ENCODE results near the gene PRDM11.

The PRDM11 gene

DNA sequence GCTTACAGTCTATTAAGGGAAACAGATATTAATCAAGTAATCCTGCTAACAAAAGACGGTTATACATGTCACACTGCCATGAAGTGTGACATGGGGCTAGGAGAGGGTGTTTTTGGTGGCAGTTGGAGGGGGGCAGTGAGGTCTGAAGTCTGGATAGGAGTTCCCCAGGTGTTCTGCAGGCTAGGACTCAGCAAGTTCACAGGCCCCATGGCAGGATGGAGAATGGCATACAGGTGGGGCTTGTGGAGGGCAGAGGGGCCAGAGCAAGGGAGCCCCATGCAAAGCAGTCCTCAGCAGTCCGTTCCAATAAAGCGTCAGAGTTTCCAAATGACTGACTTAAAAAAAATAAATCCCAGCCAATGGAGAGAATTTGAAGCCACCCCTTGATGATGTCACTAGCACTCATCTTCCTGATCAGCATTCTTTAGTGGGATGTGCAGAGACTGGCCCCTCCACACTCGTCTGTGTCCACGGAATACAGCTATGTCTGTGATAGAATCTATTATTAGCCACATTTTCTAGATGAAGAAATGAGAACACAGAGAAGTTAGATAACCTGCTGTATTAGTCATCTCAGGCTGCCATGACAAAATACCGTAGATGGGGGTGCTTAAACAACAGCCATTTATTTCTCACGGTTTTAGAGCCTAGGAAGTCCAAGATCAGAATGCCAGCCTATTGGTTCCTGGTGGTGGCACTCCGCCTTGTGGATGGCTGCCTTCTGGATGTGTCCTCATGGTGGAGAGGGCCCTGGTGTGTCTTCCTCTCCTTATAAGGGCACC, 32.6 kb downstream of the PRDM11 start:
- no peak for DNase-seq

DNA sequence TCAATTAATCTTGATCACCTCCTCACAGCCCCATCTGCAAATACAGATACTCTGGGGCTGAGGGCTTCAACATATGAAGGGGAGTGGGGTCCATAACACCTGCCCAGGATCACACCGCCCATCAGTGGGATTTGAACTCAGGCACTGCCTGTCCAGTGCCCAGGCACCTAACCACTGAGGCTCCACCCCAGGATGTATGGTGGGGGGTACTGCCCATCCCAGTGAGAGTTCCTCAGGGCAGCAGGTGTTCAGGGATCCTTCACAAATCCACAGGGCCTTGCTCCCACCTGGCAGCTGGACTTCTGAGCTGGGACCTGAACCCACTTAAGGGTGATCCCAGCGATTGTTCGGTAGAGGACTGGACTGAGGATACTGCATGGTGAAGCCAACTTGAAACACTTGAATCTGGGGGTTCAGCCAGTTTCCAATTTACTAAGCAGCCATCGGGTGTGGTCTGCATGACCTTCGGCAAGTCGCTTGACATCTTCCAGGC, 33.3 kb downstream of the PRDM11 start:
- peak; percentile 40 for DNase-seq

DNA sequence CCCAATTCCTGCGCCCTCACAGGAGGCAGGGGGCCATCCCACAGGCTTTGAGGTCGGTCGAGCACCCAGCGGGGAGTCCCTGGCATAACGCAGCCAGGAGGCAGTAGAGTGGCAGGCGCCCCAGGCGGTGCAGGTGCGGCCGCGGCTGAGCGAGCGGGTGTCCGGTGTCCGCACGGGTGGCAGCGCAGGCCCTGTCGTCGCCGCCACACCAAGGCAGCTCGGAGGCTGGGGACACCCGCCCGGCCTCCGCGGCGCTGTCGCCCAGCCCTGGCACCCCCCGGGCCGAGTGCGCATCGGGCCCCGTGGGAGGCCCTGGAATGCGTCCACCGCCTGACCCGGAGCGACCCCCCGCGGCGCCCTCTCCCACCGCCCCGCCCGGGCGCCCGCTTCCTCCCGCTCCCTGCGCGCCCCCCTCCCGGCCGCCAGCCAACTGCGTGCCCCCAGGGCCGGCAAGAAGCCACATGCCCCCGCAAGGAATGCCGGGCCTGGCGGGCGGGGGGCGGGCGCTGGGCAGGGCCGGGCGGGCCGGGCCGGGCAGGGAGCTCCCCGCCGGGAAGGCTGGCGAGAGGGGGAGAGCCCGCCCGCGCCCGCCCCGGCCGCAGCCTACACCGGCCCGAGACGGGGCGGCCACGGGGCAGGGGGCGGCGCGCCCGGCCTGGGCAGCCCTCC, 33.9 kb downstream of the PRDM11 start:
- peak; percentile 75 for DNase-seq

DNA sequence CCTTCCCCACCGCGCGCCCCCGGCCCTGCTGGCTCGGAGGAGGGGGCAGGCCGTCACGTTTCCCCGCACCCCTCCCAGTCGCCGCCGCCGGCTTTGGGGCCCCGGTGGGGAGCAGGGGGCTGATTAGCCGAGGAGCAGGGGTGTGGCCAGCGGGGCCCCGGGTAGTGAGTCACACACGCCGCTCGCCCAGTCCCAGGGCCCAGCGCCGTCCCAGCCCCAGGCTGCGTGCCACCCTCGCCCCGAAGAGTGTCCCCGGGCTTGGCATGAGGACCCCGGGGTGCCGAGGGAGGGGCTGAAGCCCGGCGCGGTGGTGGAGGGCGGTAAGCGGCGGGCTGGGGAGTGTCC, 34.4 kb downstream of the PRDM11 start:
- peak; percentile 47 for DNase-seq

DNA sequence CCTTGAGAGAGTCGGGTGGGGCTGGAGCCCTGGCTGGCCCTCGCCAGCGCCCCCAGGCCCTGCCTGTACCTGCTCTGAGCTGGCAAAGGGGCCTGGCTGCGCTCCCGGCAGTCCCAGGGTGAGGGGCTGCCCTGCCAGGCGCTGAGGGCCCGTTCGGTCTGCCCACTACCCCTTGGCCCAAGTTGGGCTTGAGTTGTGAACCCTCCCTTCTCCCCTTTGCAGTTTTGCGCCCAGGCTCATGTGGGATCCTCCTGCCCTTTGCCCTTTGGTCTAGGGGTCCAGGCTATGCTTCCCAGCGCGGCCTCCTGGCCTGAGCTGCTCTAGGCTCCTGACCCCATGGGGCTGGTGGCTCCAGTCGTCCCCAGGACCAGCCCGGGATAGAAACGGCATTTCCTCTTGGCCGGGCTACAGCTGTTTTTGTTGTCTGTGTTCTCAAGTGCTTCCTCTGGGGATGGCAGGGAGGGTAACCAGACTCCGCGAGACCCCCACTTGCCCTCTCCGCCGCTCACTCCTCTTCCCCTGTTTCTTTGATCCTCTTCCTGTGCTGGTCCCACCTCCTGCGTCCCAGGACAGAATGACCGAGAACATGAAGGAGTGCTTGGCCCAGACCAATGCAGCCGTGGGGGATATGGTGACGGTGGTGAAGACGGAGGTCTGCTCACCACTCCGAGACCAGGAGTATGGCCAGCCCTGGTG, 34.9 kb downstream of the PRDM11 start:
- DNase-seq, result no peak

DNA sequence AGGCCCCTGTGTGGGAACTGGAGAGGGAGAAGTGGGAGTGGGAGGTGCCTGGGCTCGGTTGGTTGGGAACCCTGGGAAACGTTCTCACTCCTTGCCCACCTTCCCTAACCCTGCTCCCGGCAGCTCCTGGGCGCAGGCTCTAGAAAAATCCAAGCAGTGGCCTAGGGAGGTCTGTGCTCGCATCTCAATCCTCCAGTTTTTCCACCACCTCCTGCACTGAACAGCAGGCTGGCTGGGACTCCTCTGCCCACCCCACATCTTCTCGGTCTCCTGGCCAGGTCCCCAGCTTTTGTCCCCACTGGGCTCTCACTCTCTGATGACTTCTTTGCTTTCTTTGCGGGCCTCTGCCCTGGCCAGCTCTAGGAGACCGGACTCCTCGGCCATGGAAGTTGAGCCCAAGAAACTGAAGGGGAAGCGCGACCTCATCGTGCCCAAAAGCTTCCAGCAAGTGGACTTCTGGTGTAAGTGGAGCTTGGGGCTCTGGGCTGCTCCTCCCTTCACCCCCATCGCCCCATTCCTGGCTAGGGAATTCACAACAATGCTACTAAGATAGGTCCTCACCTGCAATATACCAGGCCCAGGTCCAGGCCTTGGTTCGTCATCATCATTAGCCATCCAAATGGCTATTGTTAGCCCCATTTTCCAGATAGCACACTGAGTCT, 35.6 kb downstream of the PRDM11 start:
- no peak for DNase-seq

DNA sequence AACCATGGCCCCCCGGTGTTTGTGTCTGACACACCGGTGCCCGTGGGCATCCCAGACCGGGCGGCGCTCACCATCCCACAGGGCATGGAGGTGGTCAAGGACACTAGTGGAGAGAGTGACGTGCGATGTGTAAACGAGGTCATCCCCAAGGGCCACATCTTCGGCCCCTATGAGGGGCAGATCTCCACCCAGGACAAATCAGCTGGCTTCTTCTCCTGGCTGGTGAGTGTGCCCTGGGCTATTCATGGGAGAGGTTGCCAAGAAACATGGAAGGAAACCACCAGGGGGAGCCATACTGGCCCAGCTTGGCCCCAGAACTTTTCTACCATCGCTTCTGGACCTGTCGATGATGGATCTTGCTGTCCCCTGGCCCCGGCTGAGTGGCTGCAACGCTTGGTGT, 36.5 kb downstream of the PRDM11 start:
- DNase-seq, result peak; percentile 2

DNA sequence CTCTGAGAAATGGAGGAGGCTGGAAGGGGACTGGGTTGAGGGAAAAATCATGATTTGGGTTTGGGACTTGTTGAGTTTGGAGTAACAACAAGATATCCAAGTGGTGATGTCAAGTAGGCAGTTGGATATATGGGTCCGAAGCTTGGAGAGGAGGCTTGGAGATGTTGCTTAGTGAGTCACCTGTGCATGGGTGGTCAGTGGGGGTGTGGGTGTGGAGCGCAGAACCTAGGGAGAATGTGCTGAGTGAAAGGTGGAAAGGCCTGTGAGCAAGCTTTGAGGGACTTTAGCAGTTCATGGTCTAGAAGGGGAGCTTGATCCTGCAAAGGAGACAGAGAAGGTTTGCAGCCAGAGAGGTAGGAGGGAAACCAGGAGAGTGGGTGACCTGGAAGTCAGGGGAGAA, 38.2 kb downstream of the PRDM11 start:
- no peak for DNase-seq

DNA sequence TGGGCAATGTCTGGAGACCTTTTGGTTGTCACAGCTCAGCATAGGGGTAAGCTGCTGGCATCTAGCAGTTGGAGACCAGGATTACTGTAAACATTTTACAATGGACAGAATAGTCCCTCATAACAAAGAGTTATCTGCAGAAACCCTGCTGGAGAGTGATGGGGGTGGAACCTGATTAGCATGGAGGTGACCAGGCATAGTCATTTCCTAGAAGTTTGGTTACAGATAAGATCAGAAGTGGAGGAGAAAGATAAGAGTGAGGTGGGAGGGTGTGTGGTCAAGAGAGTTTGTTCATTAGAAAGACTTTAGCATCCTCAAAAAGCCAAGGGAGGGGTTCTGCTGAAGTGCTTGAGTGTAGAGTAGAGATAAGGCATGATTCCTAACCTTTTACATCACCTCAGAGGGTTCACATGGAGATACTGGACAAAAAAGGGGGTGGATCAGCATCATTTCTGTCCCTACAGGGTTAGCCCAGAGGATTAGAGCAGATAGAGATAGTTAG, 38.8 kb downstream of the PRDM11 start:
- no peak for DNase-seq

DNA sequence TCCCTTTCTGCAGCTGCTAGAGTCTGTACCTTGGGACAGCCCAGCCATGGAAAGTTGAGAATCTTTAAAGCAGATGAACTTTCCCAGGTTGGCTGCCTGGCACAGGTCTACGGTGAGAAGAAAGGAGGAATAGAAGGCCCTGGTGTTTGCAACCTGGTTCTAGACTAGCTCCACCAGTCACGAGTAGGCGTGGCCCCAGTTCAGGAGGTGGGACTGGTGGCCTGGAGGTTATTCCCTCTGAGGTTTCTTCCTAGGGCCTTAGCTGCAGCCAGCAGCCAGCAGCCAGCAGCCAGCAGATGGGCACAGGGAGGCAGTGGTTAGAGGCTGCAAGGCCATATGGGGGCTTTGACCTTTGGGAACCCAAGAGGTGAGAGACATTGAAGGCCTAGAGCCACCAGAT, 40.9 kb downstream of the PRDM11 start:
- no peak for DNase-seq

DNA sequence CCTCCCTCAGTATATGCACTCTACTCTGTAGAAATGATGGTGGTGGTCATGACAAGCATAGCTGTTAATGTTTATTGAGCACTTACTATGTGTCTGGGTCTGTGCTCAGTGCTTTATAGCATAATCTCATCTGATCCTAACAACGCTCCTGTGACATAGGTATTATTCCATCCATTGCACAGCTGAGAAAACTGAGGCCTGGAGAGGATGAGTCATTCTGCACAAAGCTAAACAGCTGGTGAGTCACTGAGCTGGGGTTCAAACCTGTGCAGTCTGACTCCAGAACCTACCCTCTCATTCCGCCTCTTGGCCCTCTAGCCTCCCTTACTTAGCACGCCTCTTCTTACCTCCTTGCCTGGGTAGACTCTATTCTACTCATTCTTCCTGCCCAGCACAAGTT, 41.7 kb downstream of the PRDM11 start:
- DNase-seq, result no peak

DNA sequence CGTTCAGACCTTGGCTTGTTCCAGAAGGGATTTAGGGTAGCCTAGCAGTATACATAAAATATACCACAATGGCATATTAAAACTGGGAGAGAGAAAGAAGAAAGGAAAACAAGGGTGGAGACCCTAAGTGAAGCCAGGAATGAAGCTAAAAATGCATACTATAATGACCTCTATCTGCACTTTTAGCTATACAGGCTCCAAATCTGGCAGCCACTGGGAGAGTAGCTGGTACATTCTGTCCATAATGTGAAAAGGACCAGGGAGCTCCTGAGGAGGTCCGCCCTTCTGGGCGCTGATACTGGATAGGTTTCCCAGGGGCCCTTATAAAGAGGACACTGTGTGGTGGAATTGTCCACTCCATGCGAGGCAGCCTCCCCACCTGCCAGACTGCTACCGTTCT, 42.8 kb downstream of the PRDM11 start:
- DNase-seq, result no peak

DNA sequence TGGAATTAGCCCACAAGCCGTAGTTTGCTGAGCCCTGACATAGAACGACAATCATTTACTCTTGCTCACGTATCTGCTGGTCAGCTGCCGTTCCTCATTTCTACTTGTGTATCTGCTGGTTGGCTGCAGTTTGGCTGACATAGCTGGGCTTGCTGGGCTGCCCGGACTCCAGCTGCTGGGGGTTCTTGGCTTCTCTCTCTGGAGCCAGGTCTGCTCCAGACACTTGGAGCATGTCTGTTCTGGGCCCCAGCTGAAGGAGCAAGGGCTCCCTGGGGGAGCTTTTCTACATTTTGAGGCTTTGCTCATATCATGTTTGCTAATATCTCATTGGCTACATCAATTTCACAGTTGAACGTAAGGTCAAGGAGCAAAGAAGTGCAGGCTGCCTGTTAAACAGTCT, 47.3 kb downstream of the PRDM11 start:
- no peak for DNase-seq

DNA sequence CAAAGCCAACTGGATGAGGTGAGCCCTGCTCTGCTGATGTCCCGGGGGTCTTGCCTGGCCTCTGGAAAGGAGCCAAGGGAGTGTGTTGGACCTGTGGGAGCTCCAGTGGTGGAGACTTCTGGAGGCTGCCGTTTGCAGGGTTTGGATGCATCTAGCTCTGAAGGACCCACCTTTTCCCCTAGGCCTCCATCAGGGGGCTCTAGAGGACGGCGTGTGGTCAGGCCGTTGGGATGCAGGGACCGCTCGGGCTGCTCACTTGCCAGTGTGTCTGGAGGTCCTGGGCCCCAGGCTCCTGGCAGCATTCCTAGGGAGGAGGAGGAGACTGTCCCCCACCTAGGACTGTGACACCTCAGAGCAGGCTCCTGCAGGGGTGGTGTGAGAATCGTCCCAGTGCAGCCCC, 58.3 kb downstream of the PRDM11 start:
- peak; percentile 8 for DNase-seq

DNA sequence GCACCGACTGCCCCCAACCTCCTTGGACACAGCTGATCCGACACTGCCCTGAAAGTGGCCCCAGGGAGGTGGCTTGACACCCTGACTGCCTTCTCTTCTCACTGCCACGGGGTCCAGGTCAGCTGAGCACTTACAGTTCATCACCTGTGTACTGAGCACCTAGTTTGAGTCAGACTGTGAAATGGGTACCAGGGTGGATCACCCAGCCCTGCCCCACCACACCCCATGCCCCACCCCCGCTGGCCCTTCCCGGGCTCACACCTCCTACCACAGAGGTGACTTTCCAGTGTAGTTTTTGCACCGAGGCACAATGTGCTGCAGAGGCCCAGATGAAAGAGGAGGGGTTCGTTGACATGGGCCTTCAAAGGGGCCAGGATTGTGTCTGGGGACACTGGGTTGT, 59.5 kb downstream of the PRDM11 start:
- DNase-seq, result no peak

DNA sequence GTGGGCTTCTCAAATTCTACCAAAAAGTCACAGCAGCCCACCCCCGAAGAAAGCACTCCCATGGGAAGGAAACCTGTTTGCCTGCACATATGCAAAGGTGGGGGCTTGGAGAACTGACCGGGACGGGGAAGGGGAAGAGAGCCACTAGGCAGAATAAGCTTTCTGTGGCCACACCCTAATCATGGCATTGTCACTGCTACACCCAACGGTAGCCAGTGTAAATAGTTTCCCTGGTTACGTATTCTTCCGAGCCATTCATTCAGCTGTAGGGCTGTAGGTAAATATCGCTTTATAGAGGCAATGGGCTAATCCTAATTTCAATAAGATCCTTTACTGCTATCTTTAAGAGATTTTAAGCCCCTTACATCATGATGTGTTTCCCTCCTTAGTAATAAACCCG, 61.7 kb downstream of the PRDM11 start:
- peak; percentile 23 for DNase-seq

DNA sequence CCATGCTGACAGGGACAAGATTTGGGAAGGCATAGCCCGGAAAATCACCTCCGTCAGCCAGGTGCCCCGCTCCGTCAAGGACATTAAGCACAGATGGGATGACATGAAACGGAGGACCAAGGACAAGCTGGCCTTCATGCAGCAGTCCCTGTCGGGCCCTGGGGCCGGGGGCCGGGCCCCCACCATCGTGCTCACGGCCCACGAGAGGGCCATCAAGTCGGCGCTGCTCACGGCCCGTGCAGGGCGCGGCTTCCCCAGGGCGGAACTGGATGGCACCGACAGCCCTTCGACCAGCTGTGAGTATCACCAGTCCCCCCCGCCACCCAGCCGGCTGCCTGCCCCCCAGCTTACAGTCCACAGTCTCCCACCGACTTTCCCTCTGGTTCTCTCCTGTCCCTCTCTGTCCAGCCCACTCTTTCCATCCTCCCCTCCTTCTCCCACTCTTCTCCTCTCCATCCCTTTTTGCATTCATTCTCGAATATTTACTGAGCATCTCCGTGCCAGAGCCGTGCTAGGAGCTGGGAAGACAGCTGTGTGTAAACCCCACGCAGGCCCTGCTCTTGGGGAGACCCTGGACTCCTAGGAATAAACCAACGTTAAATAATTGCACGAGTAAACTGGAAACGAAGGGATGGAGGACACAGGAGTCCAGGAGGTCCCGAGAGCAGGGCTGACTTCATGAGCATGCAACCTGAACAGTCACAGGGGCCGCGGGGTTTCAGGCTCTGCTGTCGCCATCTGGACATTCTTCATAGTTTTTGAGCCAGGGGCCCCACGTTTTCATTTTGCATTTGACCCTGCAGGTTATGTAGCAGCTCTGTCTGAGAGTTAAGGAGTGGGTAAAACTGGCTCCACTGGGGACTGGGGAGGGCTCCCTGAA, 62.8 kb downstream of the PRDM11 start:
- DNase-seq, result no peak

DNA sequence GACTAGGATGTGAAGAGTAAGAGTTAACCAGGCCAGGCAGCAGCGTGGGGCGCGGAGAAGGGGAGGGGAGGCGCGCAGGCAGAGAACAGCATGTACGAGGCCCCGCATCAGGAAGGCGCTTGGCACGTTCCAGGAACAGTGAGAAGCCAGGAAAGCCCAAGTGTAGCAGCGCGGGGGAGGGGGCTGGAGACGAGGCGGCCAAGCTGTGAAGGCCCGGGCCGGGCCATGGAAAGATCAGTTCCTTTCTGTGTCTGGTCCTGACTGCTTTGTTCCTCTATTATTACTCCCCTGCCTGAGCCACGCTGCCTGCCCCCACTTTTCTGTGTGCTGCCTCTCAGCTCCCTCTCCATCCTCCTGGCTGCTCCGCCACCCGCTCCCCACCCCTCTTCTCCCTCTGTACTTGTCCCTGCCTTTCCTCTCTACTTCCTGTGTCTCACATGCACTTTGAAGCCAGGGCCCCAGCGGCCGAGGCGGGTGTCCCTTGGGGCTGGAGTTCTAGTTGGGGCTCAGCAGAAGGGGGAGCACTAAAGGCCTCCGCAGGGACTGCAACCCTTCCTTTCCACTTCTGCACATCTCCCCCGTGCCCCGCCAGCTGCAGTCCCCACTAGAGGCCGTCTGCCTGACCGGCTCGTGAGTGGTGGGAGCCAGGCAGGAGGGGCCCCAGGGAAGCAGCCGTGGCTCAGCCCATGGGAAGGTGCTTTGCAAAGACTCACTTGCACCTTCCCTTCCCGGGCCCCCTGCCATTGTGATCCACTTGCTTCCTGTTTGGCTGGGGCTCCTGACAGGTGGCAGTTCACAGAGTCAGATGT, 63.7 kb downstream of the PRDM11 start:
- no peak for DNase-seq

DNA sequence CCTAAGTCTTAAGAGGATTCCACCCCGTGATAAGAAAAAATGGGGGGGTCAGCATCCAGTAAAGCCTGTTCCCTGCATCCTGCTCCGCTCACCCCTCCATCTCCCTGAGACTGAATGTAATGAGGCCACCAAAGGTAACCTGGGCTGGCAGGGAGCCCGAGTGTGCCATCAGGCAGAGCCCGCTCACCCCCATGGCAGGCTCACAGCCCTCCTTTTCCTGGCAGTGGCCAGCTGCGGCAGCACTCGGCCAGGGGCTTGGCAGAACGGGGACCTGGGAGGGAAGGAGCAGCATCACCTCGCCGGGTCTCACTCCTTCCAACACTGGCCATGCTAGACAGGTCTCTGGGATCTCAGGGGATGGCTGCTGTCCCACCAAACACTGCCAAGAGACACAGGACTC, 64.4 kb downstream of the PRDM11 start:
- no peak for DNase-seq

DNA sequence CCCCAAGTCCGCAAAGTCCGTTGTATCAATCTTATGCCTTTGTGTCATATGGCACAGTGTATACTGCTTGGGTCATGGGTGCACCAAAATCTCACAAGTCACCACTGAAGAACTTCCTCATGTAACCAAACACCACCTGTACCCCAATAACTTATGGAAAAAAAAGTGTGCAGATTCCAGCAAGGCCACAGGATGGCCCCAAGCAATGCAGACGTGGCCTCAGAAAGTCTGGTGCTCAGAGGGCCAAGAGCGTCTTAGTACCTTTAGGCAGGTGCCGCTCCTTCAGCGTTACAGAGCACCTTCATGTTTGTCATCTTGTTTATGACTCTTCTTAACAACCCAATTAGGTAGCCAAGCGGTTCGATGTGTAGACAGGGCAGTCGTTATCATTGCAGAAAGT, 65.3 kb downstream of the PRDM11 start:
- no peak for DNase-seq

DNA sequence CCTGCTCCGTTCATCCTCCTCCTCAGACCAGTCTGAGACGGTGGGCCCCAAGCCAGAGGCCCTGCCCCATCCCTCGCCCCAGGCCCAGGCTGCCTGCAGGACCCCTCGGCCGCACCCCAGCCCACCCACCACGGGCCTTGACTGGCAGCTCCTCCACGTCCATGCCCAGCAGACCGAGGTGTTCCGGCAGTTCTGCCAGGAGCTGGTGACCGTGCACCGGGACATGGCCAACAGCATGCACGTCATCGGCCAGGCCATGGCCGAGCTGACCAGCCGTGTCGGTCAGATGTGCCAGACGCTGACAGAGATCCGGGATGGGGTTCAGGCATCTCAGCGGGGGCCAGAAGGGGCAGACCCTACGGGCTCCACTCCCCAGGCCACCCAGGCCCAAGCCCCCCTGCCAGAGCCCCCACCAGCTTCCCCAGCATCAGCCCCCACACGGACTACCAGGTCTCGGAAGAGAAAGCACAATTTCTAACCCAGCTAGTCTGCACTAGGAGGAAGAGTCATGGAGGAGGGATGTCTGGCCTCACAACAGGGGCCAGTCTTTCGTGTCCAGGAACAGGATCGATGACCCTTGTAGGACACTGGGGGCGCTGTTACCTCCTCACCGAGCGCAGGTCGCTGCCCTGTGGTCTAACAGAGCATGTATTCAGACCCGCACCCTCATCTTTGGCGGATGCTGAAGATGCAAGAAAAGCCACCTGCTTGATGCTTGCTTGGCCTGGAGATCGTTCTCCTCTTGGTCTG, 66.3 kb downstream of the PRDM11 start:
- no peak for DNase-seq

Measured in NCI-H146 (cell line).